Stomach (tissue), 9 donors: ENCODE measurements around the gene GORASP1. TPM values are rescaled to one million over a fixed set of nuclear protein-coding genes. Genes with fewer than 3 reads are reported as not detected.

Source experiments
- DNase-seq, 2 donors: peaks; one replicate each; pipeline versions ENCODE4 v3.0.0 to v3.0.0-alpha.2; 2013 to 2019
- H3K27ac ChIP-seq, 5 donors: fragments of 200-600 bp in 4 of 5; sonication (generic) in 4 of 5; one replicate each; pipeline ENCODE4 v1.5.1; 2013 to 2019; ENCODE audit warnings: mild to moderate bottlenecking in 1 of 5, moderate library complexity in 1 of 5
- H3K27me3 ChIP-seq, 3 donors: fragments of 200-600 bp; sonication (generic); one replicate each; pipeline ENCODE4 v1.5.1; 2017 to 2019; ENCODE audit warnings: mixed run types in 1 of 3
- H3K36me3 ChIP-seq, 4 donors: fragments of 200-600 bp; sonication (generic); 1 replicate in 3 of 4; 2 replicates in 1 of 4; pipeline ENCODE4 v1.5.1; 2016 to 2019
- H3K4me1 ChIP-seq, 4 donors: fragments of 200-600 bp; sonication (generic); one replicate each; pipeline ENCODE4 v1.5.1; 2016 to 2019
- H3K4me3 ChIP-seq, 4 donors: fragments of 200-600 bp; sonication (generic) in 3 of 4; one replicate each; pipeline ENCODE4 v1.5.1; 2016 to 2019; ENCODE audit warnings: mild to moderate bottlenecking in 1 of 4
- H3K9me3 ChIP-seq, 4 donors: fragments of 200-600 bp; sonication (generic); one replicate each; pipeline ENCODE4 v1.5.1; 2016 to 2019
- CTCF ChIP-seq, 7 experiments: fragments of 450-650 bp in 4 of 7; fragments of 200-600 bp in 3 of 7; sonication (generic) in 3 of 7; IDR thresholded peaks; one replicate each; pipeline ENCODE4 v1.5.1; 2016 to 2019; ENCODE audit warnings: antibody characterized with exemption in 7 of 7, control low read depth in 2 of 7, mild to moderate bottlenecking in 1 of 7
- EP300 ChIP-seq: sonication (generic); formaldehyde crosslinking; IDR thresholded peaks from one replicate; pipeline ENCODE4 v1.6.1; 2017; ENCODE audit warnings: antibody characterized with exemption
- POLR2A ChIP-seq, 4 donors: fragments of 450-650 bp; IDR thresholded peaks; one replicate each; pipeline ENCODE4 v1.6.1; 2016; ENCODE audit warnings: antibody characterized with exemption in 4 of 4, control low read depth in 2 of 4, mild to moderate bottlenecking in 1 of 4, moderate library complexity in 1 of 4
- POLR2AphosphoS5 ChIP-seq, 3 donors: sonication (generic); formaldehyde crosslinking; IDR thresholded peaks; one replicate each; pipeline ENCODE4 v1.6.1; 2016; ENCODE audit warnings: antibody characterized with exemption in 3 of 3
- WGBS, 5 donors: extraction: QIAGEN DNeasy Blood & Tissue Kit in 3 of 5; methylation state at CpG; one replicate each; pipeline versions ENCODE4 v1.1.5 to v1.1.7; 2013 to 2018; 5-methylcytosine and 5-hydroxymethylcytosine counted together
- intact Hi-C: fragments of 100-400 bp; cut with DNase I; formaldehyde crosslinking; loops from one replicate; pipeline ENCODE4 v1.15.1; 2023; ENCODE audit warnings: low total_unique reads
- polyA plus RNA-seq, 3 donors: library from polyadenylated mRNA; stranded (reverse); fragments of 200-250 nt; gene quantifications; one replicate each; pipeline ENCODE4 v1.2.3, GENCODE V29; 2013
- total RNA-seq, 5 donors: library from RNA; depleted of rRNA; stranded (reverse); fragments of >200 nt; gene quantifications; one replicate each; pipeline versions ENCODE4 v1.1.0 to v1.2.3, GENCODE V29; 2014 to 2016
- donor health status: healthy with polysubstance abuse.
- donor health status: Bipolar disorder and iron deficiency.
- donor health status: healthy.

GORASP1 gene
- total and polyA plus RNA-seq, 8 donors, result 9.3 to 68.7 (median 42.5) TPM

- H3K36me3 ChIP-seq, result peaks cover 27 to 88% (median 79%) of the 10 kb centered on the region in 4 donors
- DNase-seq, result no peak
- no peak overlapping the region for H3K4me3 ChIP-seq
- intact Hi-C loops, result no loop called here
- H3K27me3 ChIP-seq, result no peaks in the 10 kb centered on the region
- TF ChIP-seq POLR2A (IDR thresholded peaks at IDR 0.05), result no peak
- no peak for TF ChIP-seq POLR2AphosphoS5 (IDR thresholded peaks at IDR 0.05)
- no peak for TF ChIP-seq CTCF (IDR thresholded peaks at IDR 0.05)
- TF ChIP-seq EP300, result no peak
- no peak overlapping the region for H3K27ac ChIP-seq
- no peaks in the 10 kb centered on the region for H3K9me3 ChIP-seq
- H3K4me1 ChIP-seq, result no peaks in the 10 kb centered on the region
Measured at GRCh38 chr3:39079530-39079929, 27.9 kb downstream of the GORASP1 start.

- no peak for DNase-seq
- intact Hi-C loops, result no loop called here
- Histone ChIP-seq H3K27ac (no peak overlapping the region), H3K4me3 (no peak overlapping the region), H3K36me3 (peaks cover 39 to 97% (median 87%) of the 10 kb centered on the region in 4 donors), H3K4me1 (no peaks in the 10 kb centered on the region), H3K27me3 (no peaks in the 10 kb centered on the region), H3K9me3 (no peaks in the 10 kb centered on the region)
- 93 to 99% (median 93%) methylated on average over 10 of the region's 10 CpGs for WGBS, 5 donors
- TF ChIP-seq CTCF (IDR thresholded peaks at IDR 0.05), result no peak
- TF ChIP-seq EP300, result no peak
- TF ChIP-seq POLR2A (IDR thresholded peaks at IDR 0.05), result no peak
Measured at GRCh38 chr3:39075910-39076309, 31.5 kb downstream of the GORASP1 start.

DNA sequence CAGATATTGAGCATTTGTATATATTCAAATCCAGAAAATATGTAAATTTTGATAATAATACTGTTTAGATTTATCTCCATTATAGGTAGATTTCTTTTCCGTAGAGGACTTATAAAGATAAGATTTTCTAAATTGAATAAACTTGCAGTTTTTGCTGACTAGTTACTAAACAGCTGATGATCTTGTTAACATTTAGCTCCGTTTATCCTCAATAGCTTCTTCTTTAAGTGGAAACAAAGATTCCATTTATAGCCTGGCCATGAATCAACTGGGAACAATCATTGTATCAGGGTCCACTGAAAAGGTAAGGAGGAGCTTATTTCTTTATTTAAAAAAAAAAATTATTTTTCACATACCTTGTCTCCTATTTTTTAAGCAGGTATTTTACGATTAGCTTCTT lies 38.9 kb downstream of the GORASP1 start:
- H3K4me3 ChIP-seq, result no peak overlapping the region
- H3K27ac ChIP-seq, result no peak overlapping the region
- WGBS, 5 donors, result 71 to 94% (median 92%) methylated on average over 3 of the region's 3 CpGs
- H3K9me3 ChIP-seq, result no peaks in the 10 kb centered on the region
- H3K36me3 ChIP-seq, result peaks cover 32 to 89% (median 77%) of the 10 kb centered on the region in 4 donors
- H3K4me1 ChIP-seq, result peaks cover 0 to 11% (median 3%) of the 10 kb centered on the region in 4 donors
- H3K27me3 ChIP-seq, result no peaks in the 10 kb centered on the region
- DNase-seq, result no peak
- intact Hi-C loops, result no loop called here
- TF ChIP-seq CTCF (IDR thresholded peaks at IDR 0.05) (no peak), POLR2A (IDR thresholded peaks at IDR 0.05) (no peak), POLR2AphosphoS5 (IDR thresholded peaks at IDR 0.05) (no peak), EP300 (no peak)

DNA sequence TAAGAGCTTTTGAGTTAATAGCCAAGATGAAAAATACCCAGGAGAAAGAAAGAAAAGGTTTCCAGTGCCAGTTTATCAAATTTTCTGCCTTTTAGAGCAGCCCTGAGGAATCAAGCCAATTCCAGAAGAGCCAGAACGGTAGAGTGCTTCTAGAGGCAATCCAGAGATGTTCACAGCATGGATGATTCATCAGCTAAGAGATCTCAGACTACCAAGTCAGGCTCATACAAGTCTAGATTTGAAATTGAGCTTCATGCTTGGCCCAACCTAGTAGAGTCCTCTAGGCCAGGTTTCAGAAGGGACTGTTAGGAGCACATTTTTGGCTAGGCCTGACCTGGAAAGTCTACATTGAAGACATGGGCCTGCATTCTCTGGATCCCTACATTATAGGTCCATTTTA lies 40.1 kb downstream of the GORASP1 start:
- H3K9me3 ChIP-seq, result no peaks in the 10 kb centered on the region
- intact Hi-C loops, result no loop called here
- 60 to 71% (median 69%) methylated on average over 1 of the region's 1 CpG for WGBS, 5 donors
- H3K4me3 ChIP-seq, result no peak overlapping the region
- no peak overlapping the region for H3K27ac ChIP-seq
- no peaks in the 10 kb centered on the region for H3K27me3 ChIP-seq
- no peak for TF ChIP-seq POLR2A (IDR thresholded peaks at IDR 0.05)
- no peak for TF ChIP-seq EP300
- TF ChIP-seq CTCF (IDR thresholded peaks at IDR 0.05), result no peak
- TF ChIP-seq POLR2AphosphoS5 (IDR thresholded peaks at IDR 0.05), result no peak
- no peak for DNase-seq
- peaks cover 25 to 77% (median 64%) of the 10 kb centered on the region in 4 donors for H3K36me3 ChIP-seq
- H3K4me1 ChIP-seq, result peaks cover 0 to 11% (median 5%) of the 10 kb centered on the region in 4 donors
